OCI-M1 (cell line): ENCODE results near the gene NEB.
"Not testable (repeated sequence)": the region's sequence is repeated elsewhere in the genome, so short reads cannot be mapped to it uniquely, and the experiment has no call there.

Experiments used
- DNase-seq: peaks from one replicate; lab custom pipeline; 2025; lab: John Stamatoyannopoulos, UW

Gene NEB

GRCh38 chr2:151609705-151610104 is 124.6 kb downstream of the NEB start:
- no peak for DNase-seq

GRCh38 chr2:151607459-151608424 is 126.5 kb downstream of the NEB start:
- DNase-seq: not testable (repeated sequence)

- not testable (repeated sequence) for DNase-seq
These were observed 130.7 kb downstream of the NEB start for GRCh38 chr2:151603530-151603929.

GRCh38 chr2:151602402-151602801 is 131.9 kb downstream of the NEB start:
- DNase-seq: not testable (repeated sequence)

GRCh38 chr2:151601803-151602202 is 132.5 kb downstream of the NEB start:
- not testable (repeated sequence) for DNase-seq

GRCh38 chr2:151596903-151597608 is 137.2 kb downstream of the NEB start:
- DNase-seq: not testable (repeated sequence)

GRCh38 chr2:151591908-151592255 is 142.4 kb downstream of the NEB start:
- DNase-seq: not testable (repeated sequence)

- not testable (repeated sequence) for DNase-seq
These were observed 142.9 kb downstream of the NEB start for GRCh38 chr2:151591250-151591907.

- not testable (repeated sequence) for DNase-seq
These were observed 153.0 kb downstream of the NEB start for GRCh38 chr2:151581300-151581699.

- DNase-seq: not testable (repeated sequence)
These were observed 153.6 kb downstream of the NEB start for GRCh38 chr2:151580697-151581096.

- no peak for DNase-seq
These were observed 157.2 kb downstream of the NEB start for GRCh38 chr2:151577116-151577515.

GRCh38 chr2:151576080-151576479 is 158.2 kb downstream of the NEB start:
- DNase-seq: no peak

- DNase-seq: no peak
These were observed 158.9 kb downstream of the NEB start for GRCh38 chr2:151575338-151575737.

GRCh38 chr2:151570191-151570590 is 164.1 kb downstream of the NEB start:
- no peak for DNase-seq

GRCh38 chr2:151569167-151569566 is 165.1 kb downstream of the NEB start:
- DNase-seq: no peak

GRCh38 chr2:151568501-151568900 is 165.8 kb downstream of the NEB start:
- DNase-seq: no peak

- no peak for DNase-seq
These were observed 167.3 kb downstream of the NEB start for GRCh38 chr2:151567006-151567405.

- DNase-seq: no peak
These were observed 171.9 kb downstream of the NEB start for GRCh38 chr2:151562398-151562797.

- DNase-seq: peak; percentile 44
These were observed 174.0 kb downstream of the NEB start for GRCh38 chr2:151560289-151560688.

- not testable (repeated sequence) for DNase-seq
These were observed 174.8 kb downstream of the NEB start for GRCh38 chr2:151559431-151559830.

- DNase-seq: peak; percentile 77
These were observed 176.4 kb downstream of the NEB start for GRCh38 chr2:151557883-151558282.

GRCh38 chr2:151556121-151556520 is 178.2 kb downstream of the NEB start:
- peak; percentile 40 for DNase-seq
